Adipocyte (in vitro differentiated cells): Measurements from ENCODE around the gene CALHM1.
"Not testable (repeated sequence)": the region's sequence is repeated elsewhere in the genome, so short reads cannot be mapped to it uniquely, and the experiment has no call there.

Source experiments
- DNase-seq: peaks from one replicate; pipeline ENCODE4 v3.0.0-alpha.2; 2015; ENCODE audit warnings: low read depth
- H3K27me3 ChIP-seq: replicated peaks from 2 replicates; pipeline ENCODE4 v1.7.0; 2013; ENCODE audit warnings: mild to moderate bottlenecking, low read length, moderate library complexity; ENCODE audit not compliant: control insufficient read depth, insufficient read depth
- H3K36me3 ChIP-seq: 2 replicates; pipeline ENCODE4 v1.7.0; 2013; ENCODE audit warnings: low read length, mild to moderate bottlenecking, moderate library complexity; ENCODE audit not compliant: control insufficient read depth, insufficient read depth, severe bottlenecking
- H3K4me1 ChIP-seq: 2 replicates; pipeline ENCODE4 v1.7.0; 2013; ENCODE audit warnings: mild to moderate bottlenecking, low read length, moderate library complexity; ENCODE audit not compliant: control insufficient read depth, insufficient read depth
- H3K4me3 ChIP-seq: 2 replicates; pipeline ENCODE4 v1.7.0; 2013; ENCODE audit warnings: mild to moderate bottlenecking, low read length, moderate library complexity
- H3K9ac ChIP-seq: 2 replicates; pipeline ENCODE4 v1.7.0; 2013; ENCODE audit warnings: mild to moderate bottlenecking, low read length, moderate library complexity
- H3K9me3 ChIP-seq: 2 replicates; pipeline ENCODE4 v1.7.0; 2013; ENCODE audit warnings: mild to moderate bottlenecking, low read length, moderate library complexity; ENCODE audit not compliant: control insufficient read depth

The CALHM1 gene

GRCh38 chr10:103417601-103418000 lies 41.1 kb downstream of the CALHM1 start:
- Histone ChIP-seq H3K9me3 (no peaks in the 10 kb centered on the region), H3K36me3 (peaks cover 92% of the 10 kb centered on the region), H3K4me3 (no peak overlapping the region), H3K9ac (no peak overlapping the region), H3K4me1 (peaks cover 22% of the 10 kb centered on the region), H3K27me3 (no peaks in the 10 kb centered on the region)
- DNase-seq, result no peak

GRCh38 chr10:103417148-103417469 lies 41.6 kb downstream of the CALHM1 start:
- Histone ChIP-seq H3K4me1 (peaks cover 22% of the 10 kb centered on the region), H3K36me3 (peaks cover 91% of the 10 kb centered on the region)
- H3K9me3 ChIP-seq, DNase-seq, H3K4me3 ChIP-seq, H3K27me3 ChIP-seq, H3K9ac ChIP-seq: not testable (repeated sequence)

GRCh38 chr10:103416436-103417147 lies 42.1 kb downstream of the CALHM1 start:
- Histone ChIP-seq H3K36me3 (peaks cover 95% of the 10 kb centered on the region), H3K27me3 (no peaks in the 10 kb centered on the region), H3K4me3 (no peak overlapping the region), H3K9ac (no peak overlapping the region), H3K4me1 (peaks cover 22% of the 10 kb centered on the region), H3K9me3 (no peaks in the 10 kb centered on the region)
- peak; percentile 81 for DNase-seq

- DNase-seq, result no peak
- Histone ChIP-seq H3K4me3 (no peak overlapping the region), H3K4me1 (peaks cover 22% of the 10 kb centered on the region), H3K36me3 (peaks cover 95% of the 10 kb centered on the region), H3K27me3 (no peaks in the 10 kb centered on the region), H3K9me3 (no peaks in the 10 kb centered on the region), H3K9ac (no peak overlapping the region)
Measured at GRCh38 chr10:103415581-103415980, 43.1 kb downstream of the CALHM1 start.

- Histone ChIP-seq H3K9me3 (no peaks in the 10 kb centered on the region), H3K4me3 (no peak overlapping the region), H3K9ac (no peak overlapping the region), H3K27me3 (no peaks in the 10 kb centered on the region), H3K36me3 (peaks cover 95% of the 10 kb centered on the region), H3K4me1 (peaks cover 22% of the 10 kb centered on the region)
- no peak for DNase-seq
Measured at GRCh38 chr10:103413564-103413963, 45.1 kb downstream of the CALHM1 start.
